Measurements from ENCODE around the gene HK3. TPM values are rescaled to one million over a fixed set of nuclear protein-coding genes. Genes with fewer than 3 reads are reported as not detected.
A peak's percentile ranks its signal among the peaks of the same experiment; 100 is the strongest.

The HK3 gene
- total and polyA plus RNA-seq, 9 of the 15 experiments (the other 6 are each of a cell fraction or from before 2014, with no cell fraction given): 0.16 TPM; not detected in 8

DNA sequence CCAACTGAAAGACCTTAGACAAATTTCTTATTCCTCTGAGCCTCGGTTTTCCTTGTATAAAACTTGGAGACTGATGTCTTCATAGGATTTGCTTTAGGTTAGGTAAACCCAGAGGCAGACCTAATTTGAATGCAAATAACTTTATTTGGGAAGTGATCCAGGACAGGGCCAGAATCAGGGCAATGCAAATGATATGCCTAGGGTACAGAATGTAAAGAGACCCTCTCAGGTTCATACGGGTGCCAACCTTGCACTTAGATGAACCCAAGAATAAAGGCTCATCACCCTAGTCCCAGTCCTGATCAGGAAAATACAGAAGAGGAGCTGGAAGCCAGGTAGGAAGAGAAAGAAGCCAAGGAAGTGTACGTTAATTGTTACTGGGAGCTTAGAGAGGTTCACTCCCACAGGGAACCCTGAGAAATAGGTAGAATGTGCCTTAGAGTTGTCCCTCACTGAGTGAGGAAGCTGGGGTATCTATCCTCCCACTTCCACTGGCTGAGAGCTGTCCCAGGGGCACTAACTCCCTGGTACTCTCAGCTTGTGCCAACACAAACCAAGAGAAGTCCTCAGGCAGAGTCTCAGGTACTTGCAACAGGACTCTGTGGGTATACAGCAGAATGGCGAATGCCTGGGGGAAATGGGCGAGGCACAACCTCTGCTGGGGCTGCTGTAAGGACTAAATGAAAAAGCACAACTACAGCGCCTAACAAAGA is 3.1 kb upstream of the HK3 start:
- Histone ChIP-seq H3K9me1 (ENCODE audit: control insufficient read depth, insufficient read depth, low read length) (no peaks in the 10 kb centered on the region), H3K79me2 (ENCODE audit: control insufficient read depth, insufficient read depth, low read length) (no peaks in the 10 kb centered on the region), H3K27me3 (ENCODE audit: control insufficient read depth in 2 of 2, insufficient read depth in 2 of 2, low read length in 2 of 2) (peaks cover 0 to 7% of the 10 kb centered on the region in 2 experiments; a peak in 2 of 5 replicates), H3K36me3 (ENCODE audit: control insufficient read depth, insufficient read depth, low read length) (peaks cover 54% of the 10 kb centered on the region), H3K4me2 (ENCODE audit: insufficient read depth, low read length) (no peak overlapping the region), H3K9ac (ENCODE audit: insufficient read depth in 1 of 2, low read depth in 2 of 2, low read length in 2 of 2) (no peak overlapping the region), H3K9me3 (replicated peaks; ENCODE audit: control insufficient read depth, insufficient read depth, low read depth, low read length) (no peaks in the 10 kb centered on the region), H3K4me3 (no peak overlapping the region), H3K27ac (ENCODE audit: extremely low read depth, low read depth, low read length) (no peak overlapping the region), H3K4me1 (replicated peaks in 1 of 2; ENCODE audit: control insufficient read depth in 2 of 2, insufficient read depth in 2 of 2, low read length in 2 of 2) (no peaks in the 10 kb centered on the region), H2AFZ (ENCODE audit: low read depth, low read length) (no peak overlapping the region), H4K20me1 (replicated peaks; ENCODE audit: control insufficient read depth, insufficient read depth, low read length) (no peaks in the 10 kb centered on the region)
- intact Hi-C loops (cut with micrococcal nuclease): no loop called here
- TF ChIP-seq, protein P1, sequence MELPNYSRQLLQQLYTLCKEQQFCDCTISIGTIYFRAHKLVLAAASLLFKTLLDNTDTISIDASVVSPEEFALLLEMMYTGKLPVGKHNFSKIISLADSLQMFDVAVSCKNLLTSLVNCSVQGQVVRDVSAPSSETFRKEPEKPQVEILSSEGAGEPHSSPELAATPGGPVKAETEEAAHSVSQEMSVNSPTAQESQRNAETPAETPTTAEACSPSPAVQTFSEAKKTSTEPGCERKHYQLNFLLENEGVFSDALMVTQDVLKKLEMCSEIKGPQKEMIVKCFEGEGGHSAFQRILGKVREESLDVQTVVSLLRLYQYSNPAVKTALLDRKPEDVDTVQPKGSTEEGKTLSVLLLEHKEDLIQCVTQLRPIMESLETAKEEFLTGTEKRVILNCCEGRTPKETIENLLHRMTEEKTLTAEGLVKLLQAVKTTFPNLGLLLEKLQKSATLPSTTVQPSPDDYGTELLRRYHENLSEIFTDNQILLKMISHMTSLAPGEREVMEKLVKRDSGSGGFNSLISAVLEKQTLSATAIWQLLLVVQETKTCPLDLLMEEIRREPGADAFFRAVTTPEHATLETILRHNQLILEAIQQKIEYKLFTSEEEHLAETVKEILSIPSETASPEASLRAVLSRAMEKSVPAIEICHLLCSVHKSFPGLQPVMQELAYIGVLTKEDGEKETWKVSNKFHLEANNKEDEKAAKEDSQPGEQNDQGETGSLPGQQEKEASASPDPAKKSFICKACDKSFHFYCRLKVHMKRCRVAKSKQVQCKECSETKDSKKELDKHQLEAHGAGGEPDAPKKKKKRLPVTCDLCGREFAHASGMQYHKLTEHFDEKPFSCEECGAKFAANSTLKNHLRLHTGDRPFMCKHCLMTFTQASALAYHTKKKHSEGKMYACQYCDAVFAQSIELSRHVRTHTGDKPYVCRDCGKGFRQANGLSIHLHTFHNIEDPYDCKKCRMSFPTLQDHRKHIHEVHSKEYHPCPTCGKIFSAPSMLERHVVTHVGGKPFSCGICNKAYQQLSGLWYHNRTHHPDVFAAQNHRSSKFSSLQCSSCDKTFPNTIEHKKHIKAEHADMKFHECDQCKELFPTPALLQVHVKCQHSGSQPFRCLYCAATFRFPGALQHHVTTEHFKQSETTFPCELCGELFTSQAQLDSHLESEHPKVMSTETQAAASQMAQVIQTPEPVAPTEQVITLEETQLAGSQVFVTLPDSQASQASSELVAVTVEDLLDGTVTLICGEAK (IDR thresholded peaks at IDR 0.05): peak; percentile 90
- TF ChIP-seq, protein P1 (CRISPR knock-in tag; IDR thresholded peaks at IDR 0.05): peak; percentile 56
- TF ChIP-seq TCFL5 (CRISPR knock-in tag; conservative IDR thresholded peaks at IDR 0.05): no peak
- BruUV-seq (replicated peaks): no TSS peak
- FAIRE-seq (no peak), DNase-seq (ENCODE audit: extremely low read depth in 1 of 4, low spot score in 3 of 4) (no peak), ATAC-seq (no peak; the same call in 2 of the 3 replicates)
- in situ Hi-C loops (cut with MboI): no loop called here
- ChIA-PET CTCF (ENCODE audit: low intra/inter-chr PET ratio) (no interaction called here), POLR2A (interaction anchor here (0.7 to 1.5 kb wide), 3 partner anchors 9 to 159 kb away, joined by 3 to 5 read pairs (median 3); no protein-coding TSS in a partner anchor)
- 75% methylated on average over 6 of the region's 6 CpGs for WGBS (ENCODE audit: insufficient coverage, low coverage, missing lambda C conversion rate)

Data from K562 (cell line).